ENCODE data around the gene GRM7. TPM values are rescaled to one million over a fixed set of nuclear protein-coding genes. Genes with fewer than 3 reads are reported as not detected.

GRM7 gene
- polyA plus RNA-seq, 3 donors: not detected

- Histone ChIP-seq H2AFZ (ENCODE audit: insufficient read depth, low read depth, low read length, poor library complexity, severe bottlenecking) (no peak overlapping the region), H3K27ac (ENCODE audit: low read depth in 1 of 2, low read length in 2 of 2) (no peak overlapping the region), H3K79me2 (ENCODE audit: insufficient read depth, low read length) (no peaks in the 10 kb centered on the region), H3K27me3 (ENCODE audit: control insufficient read depth in 2 of 2, insufficient read depth in 2 of 2, low read length in 2 of 2) (no peaks in the 10 kb centered on the region), H3K36me3 (replicated peaks in 1 of 2; ENCODE audit: control insufficient read depth in 1 of 2, insufficient read depth in 2 of 2, low read length in 2 of 2) (no peaks in the 10 kb centered on the region), H3K9me3 (replicated peaks in 1 of 2; ENCODE audit: control insufficient read depth in 1 of 2, insufficient read depth in 1 of 2, low read length in 2 of 2) (peaks cover 7 to 15% of the 10 kb centered on the region in 2 donors), H3K4me2 (replicated peaks; ENCODE audit: extremely low read depth, low read length, poor library complexity, severe bottlenecking) (no peak overlapping the region), H3K4me1 (ENCODE audit: control insufficient read depth in 1 of 2, insufficient read depth in 2 of 2, low read length in 2 of 2) (no peaks in the 10 kb centered on the region), H4K20me1 (ENCODE audit: insufficient read depth, low read length) (no peaks in the 10 kb centered on the region), H3K9ac (ENCODE audit: insufficient read depth, low read length, poor library complexity, severe bottlenecking) (no peak overlapping the region), H3K4me3 (replicated peaks in 1 of 3; ENCODE audit: low read depth in 2 of 3, low read length in 3 of 3) (no peak overlapping the region)
- H3K27me3 Mint-ChIP-seq (ENCODE audit: low read depth in 3 of 3): no peaks in the 10 kb centered on the region
- no peak for TF ChIP-seq CTCF (IDR thresholded peaks at IDR 0.05)
- H3K27ac Mint-ChIP-seq: no peak overlapping the region
- intact Hi-C loops (cut with micrococcal nuclease): no loop called here
- DNase-seq: no peak
- H3K9me3 Mint-ChIP-seq: peaks cover 0 to 12% (median 5%) of the 10 kb centered on the region in 7 donors
- 95% methylated on average over 1 of the region's 3 CpGs for WGBS (ENCODE audit: insufficient coverage)
- no peaks in the 10 kb centered on the region for H3K36me3 Mint-ChIP-seq
- no peaks in the 10 kb centered on the region for H3K4me1 Mint-ChIP-seq
- no peak overlapping the region for H3K4me3 Mint-ChIP-seq
Observed at GRCh38 chr3:6994081-6994668, 133.3 kb downstream of the GRM7 start.

GRCh38 chr3:7000501-7000900 lies 139.6 kb downstream of the GRM7 start:
- no peaks in the 10 kb centered on the region for H4K20me1 ChIP-seq (ENCODE audit: insufficient read depth, low read length)
- H3K4me2 ChIP-seq (replicated peaks; ENCODE audit: extremely low read depth, low read length, poor library complexity, severe bottlenecking): no peak overlapping the region
- peaks cover 7 to 13% of the 10 kb centered on the region in 2 donors for H3K9me3 ChIP-seq (replicated peaks in 1 of 2; ENCODE audit: control insufficient read depth in 1 of 2, insufficient read depth in 1 of 2, low read length in 2 of 2)
- H3K9me3 Mint-ChIP-seq: peaks cover 0 to 8% (median 6%) of the 10 kb centered on the region in 7 donors
- DNase-seq: no peak
- no peak overlapping the region for H3K4me3 ChIP-seq (replicated peaks in 1 of 3; ENCODE audit: low read depth in 2 of 3, low read length in 3 of 3)
- H2AFZ ChIP-seq (ENCODE audit: insufficient read depth, low read depth, low read length, poor library complexity, severe bottlenecking): no peak overlapping the region
- no peaks in the 10 kb centered on the region for H3K4me1 ChIP-seq (ENCODE audit: control insufficient read depth in 1 of 2, insufficient read depth in 2 of 2, low read length in 2 of 2)
- H3K4me1 Mint-ChIP-seq: no peaks in the 10 kb centered on the region
- no peak for TF ChIP-seq CTCF (IDR thresholded peaks at IDR 0.05)
- intact Hi-C loops (cut with micrococcal nuclease): no loop called here
- H3K4me3 Mint-ChIP-seq: no peak overlapping the region
- no peak overlapping the region for H3K27ac Mint-ChIP-seq
- no CpG with 5 or more reads among the region's 1 CpG for WGBS (ENCODE audit: insufficient coverage)
- no peaks in the 10 kb centered on the region for H3K27me3 ChIP-seq (ENCODE audit: control insufficient read depth in 2 of 2, insufficient read depth in 2 of 2, low read length in 2 of 2)
- H3K9ac ChIP-seq (ENCODE audit: insufficient read depth, low read length, poor library complexity, severe bottlenecking): no peak overlapping the region
- H3K36me3 Mint-ChIP-seq: no peaks in the 10 kb centered on the region
- no peaks in the 10 kb centered on the region for H3K36me3 ChIP-seq (replicated peaks in 1 of 2; ENCODE audit: control insufficient read depth in 1 of 2, insufficient read depth in 2 of 2, low read length in 2 of 2)
- no peak overlapping the region for H3K27ac ChIP-seq (ENCODE audit: low read depth in 1 of 2, low read length in 2 of 2)
- no peaks in the 10 kb centered on the region for H3K27me3 Mint-ChIP-seq (ENCODE audit: low read depth in 3 of 3)
- no peaks in the 10 kb centered on the region for H3K79me2 ChIP-seq (ENCODE audit: insufficient read depth, low read length)

Measured in CD14-positive monocyte (primary cell).